Activated T-cell treated with anti-CD3 and anti-CD28 coated beads for 1 hour (primary cell): Measurements from ENCODE around the gene AGFG1.
"Not testable (repeated sequence)": the region's sequence is repeated elsewhere in the genome, so short reads cannot be mapped to it uniquely, and the experiment has no call there.

Experiments used
- DNase-seq: peaks from one replicate; pipeline ENCODE4 v3.0.0-alpha.2; 2020; ENCODE audit warnings: low read depth

AGFG1 gene

DNA sequence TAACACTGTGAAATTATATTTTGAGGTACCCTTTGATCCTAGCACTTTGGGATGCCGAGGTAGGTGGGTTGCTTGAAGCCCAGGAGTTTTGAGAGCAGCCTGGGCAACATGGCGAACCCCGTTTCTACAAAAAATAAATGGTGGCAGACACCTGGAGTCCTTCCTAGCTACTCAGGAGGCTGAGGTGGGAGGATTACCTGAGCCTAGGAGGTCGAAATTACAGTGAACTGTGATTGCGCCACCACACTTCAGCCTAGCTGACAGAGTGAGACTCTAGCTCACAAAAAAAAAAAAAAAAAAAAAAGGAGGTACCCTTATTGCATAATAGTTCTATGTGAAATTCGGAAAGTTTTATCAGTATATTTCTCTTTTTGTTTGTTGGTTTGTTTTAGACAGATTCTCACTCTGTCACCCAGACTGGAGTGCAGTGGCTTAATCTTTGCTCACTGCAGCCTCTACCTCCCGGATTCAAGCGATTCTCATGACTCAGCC lies 67.6 kb downstream of the AGFG1 start:
- no peak for DNase-seq

DNA sequence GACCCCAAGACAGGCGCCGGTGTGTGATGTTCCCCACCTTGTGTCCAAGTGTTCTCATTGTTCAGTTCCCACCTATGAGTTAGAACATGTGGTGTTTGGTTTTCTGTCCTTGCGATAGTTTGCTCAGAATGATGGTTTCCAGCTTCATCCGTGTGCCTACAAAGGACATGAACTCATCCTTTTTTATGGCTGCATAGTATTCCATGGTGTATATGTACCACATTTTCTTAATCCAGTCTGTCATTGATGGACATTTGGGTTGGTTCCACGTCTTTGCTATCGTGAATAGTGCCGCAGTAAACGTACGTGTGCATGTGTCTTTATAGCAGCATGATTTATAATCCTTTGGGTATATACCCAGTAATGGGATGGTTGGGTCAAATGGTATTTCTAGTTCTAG lies 68.4 kb downstream of the AGFG1 start:
- DNase-seq, result not testable (repeated sequence)

DNA sequence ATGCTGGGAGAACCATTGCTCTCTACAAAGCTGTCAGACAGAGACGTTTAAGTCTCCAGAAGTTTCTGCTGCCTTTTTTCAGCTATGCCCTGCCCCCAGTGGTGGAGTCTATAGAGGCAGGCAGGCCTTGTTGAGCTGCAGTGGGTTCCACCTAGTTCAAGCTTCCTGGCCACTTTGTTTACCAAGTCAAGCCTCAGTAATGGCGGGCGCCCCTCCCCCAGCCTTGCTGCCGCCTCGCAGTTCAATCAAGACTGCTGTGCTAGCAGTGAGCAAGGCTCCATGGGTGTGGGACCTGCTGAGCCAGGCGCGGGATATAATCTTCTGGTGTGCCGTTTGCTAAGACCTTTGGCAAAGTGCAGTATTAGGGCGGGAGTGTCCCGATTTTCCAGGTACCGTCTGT lies 74.0 kb downstream of the AGFG1 start:
- DNase-seq, result no peak

DNA sequence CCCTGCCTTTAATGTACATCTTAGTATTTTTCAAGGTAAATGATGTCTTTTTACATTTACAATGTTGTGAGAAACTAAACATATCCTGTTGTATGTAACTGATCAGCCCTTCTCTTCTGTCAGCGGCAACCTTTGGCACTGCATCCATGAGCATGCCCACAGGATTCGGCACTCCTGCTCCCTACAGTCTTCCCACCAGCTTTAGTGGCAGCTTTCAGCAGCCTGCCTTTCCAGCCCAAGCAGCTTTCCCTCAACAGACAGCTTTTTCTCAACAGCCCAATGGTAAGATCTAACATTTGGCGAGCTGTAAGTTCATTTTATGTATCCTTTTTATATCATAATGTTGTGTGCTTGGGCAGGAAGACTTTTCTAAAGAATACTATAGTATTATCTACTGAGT lies 79.9 kb downstream of the AGFG1 start:
- no peak for DNase-seq

DNA sequence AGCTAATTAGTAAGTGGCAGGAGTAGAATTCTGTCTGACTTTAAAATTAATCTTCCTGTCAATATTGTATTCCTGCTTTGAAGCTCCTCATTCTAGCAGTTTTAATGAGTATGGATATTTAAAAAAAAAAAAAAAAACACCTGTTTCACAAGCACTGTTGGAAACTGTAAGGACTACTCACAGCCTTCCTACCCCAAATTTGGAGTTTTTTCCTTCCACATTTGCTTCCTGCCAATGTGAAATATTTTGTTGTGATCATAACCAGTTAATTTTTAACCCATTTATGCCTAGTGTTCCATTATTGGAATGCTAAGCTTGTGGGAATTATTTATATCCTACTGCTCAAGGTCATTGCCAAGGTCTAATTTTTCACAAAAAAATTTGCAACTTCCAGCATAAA lies 90.6 kb downstream of the AGFG1 start:
- no peak for DNase-seq

DNA sequence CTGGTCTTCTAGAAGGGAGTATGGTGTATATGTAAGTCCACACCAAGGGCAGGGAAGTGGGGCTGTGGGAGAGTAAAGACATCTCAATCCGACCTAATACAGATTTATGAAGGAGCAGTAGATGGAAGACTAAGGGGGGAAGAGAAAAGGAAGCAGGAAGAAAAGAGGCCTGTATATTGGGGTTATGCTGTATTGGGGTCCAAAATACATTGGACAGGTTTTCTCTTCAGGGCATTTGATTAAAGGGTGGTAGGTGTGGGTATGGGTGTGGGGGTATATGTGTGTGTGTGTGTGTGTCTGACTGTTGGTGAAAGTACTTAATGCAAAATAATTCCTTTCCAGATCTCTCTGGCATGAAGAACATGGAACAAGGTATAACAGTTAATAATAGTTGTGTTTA lies 93.1 kb downstream of the AGFG1 start:
- DNase-seq, result no peak

DNA sequence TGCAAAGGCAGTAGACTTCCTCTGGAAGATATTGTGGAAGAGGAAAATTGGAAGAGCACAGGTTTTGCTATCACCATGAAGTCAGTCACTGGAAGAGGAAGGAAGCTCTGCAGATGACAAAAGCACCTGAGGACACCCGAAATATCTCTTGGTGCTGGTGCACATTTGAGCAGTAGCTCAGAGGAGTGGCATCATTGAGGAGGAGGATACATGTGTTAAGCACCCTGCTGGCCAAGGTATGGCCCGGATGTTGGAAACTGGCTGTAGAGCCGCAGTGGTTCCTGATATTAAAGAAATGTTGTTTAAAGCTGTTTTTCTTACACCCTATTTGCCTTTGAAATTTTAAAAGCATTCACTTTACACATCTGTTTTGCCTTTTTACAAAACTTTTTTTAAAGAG lies 94.1 kb downstream of the AGFG1 start:
- DNase-seq, result no peak

DNA sequence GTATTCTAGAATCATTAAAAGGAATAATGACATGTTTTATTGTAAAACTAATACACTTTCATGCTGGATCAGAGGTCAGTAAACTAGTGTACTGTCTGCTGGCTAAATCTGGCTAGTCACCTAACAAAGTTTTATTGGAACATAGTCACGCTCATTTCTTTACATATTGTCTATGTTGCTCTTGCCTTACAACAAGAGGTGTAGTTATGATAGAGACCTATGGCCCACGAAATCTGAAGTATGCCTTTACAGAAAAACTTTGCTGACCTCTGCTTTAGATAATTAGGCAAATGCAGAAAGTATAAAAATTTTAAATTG lies 96.9 kb downstream of the AGFG1 start:
- DNase-seq, result no peak

DNA sequence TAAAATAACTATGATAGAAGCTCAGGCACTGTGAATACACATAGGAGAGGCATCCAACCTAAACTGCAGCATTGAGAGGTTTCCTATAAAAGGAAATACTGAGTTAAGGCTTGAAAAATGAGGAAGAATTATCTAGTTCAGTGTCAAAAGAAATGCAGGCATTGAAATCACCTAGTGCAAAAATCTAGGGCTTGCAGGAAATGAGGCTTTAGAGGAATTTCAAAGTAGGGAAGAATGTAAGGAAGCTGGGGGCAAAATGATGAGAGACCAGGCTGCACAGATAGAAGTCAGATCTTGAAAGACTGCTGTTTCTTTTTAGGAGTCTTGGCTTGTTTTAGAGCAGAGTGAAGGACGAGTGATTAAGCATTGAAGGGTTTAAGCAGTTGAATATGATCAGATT lies 98.7 kb downstream of the AGFG1 start:
- no peak for DNase-seq

DNA sequence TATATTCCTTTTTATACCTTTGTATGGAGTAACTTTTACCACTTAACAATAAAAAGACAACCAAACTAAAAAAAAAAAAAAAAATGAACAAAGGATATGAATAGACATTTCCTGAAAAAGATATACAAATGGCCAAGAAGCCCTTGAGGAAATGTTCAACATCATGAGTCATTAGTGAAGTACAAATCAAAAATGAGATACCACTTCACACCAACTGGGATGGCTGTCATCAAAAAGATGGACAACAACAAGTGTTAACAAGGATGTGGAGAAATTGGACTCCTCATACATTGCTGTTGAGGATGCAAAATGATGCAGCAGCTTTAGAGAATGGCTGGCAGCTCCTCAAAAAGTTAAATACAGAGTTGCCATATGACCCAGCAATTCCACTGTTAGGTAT lies 104.2 kb downstream of the AGFG1 start:
- DNase-seq, result no peak

DNA sequence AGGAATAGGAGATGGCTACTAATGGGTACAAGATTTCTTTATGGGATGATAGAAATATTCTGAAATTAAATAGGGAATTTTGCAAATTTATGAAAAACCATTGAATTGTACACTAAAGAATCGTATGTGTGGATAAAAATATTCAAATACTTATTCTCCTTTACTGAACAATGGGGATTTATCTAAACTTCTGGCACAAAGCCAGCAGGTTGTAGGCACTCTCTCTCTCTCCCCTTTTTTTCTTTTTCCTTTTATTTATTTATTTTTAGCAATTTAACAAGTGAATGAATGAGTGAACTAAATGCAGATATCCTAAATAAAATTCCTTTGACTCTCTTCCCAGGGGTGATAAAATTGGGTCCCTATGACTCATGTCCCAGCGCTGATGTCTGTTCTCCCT lies 104.9 kb downstream of the AGFG1 start:
- DNase-seq, result no peak

DNA sequence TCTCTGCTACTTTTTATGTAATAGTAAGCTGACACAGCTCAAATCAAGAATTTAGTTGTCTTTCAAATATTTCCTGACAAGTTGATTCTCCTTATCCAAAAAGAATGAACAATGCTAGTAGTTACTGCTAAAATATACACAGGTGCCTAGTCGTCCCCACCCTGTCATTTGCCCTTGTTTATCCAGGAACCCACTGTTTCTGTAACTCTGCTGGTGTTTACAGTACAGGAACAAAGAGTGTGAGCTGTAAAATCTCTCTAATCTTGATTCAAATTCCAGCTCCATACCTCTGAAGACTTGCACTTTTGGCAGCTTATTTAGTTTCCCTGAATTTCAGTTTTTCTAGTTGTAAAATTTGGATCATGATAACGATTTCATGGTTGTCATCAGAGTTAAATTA lies 105.6 kb downstream of the AGFG1 start:
- no peak for DNase-seq

DNA sequence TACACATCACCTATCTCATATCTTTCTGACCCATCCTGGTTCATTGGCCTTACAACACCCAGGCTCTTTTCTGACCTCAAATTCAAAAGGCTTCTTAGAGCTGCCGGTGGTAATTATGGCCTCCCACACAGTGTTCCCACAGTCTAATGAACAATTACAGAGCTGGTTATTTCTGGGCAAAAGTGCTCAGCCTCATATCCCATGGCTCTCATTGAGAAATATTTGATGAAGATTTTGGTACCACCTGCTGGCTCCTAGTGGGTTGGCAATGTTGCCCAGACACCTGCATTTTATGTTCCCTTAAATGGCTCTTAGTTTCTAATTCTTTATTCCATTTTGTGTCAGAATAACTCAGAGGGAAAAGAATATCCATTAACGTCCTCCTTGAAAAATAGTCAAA lies 106.7 kb downstream of the AGFG1 start:
- DNase-seq, result no peak

DNA sequence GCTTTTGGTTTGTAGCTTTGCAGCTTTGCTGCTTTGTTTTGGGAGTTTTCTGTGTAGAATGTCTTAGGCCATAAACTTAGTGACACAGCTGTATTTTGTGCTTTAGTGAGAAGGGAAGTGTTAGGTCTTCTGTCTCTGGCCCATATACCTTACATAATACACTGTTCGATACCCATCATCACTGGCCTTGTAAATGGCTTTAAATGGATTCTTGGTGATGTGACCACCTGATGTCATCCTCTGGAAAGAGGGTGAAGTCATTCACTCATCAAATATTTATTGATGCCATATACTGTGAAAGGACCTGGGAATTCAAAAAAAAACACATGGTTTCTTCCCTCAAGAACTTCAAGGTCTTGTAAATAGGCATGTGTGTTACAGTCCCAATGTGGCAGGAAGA lies 107.8 kb downstream of the AGFG1 start:
- no peak for DNase-seq

DNA sequence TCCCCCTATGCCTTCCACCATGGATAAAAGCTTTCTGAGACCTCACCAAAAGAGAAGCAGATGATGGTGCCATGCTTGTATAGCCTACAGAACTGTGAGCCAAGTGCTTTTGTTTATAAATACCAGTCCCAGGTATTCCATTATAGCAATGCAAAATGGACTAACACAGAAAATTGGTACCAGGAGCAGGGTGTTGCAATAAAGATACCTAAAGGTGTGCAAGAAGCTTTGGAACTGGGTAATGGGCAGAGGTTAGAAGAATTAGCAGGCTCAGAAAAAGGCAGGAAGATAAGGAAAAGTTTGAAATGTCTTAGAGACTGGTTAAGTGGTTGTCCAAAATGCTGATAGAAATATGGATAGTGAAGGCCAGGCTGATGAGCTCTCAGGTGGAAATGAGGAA lies 110.4 kb downstream of the AGFG1 start:
- DNase-seq, result no peak

DNA sequence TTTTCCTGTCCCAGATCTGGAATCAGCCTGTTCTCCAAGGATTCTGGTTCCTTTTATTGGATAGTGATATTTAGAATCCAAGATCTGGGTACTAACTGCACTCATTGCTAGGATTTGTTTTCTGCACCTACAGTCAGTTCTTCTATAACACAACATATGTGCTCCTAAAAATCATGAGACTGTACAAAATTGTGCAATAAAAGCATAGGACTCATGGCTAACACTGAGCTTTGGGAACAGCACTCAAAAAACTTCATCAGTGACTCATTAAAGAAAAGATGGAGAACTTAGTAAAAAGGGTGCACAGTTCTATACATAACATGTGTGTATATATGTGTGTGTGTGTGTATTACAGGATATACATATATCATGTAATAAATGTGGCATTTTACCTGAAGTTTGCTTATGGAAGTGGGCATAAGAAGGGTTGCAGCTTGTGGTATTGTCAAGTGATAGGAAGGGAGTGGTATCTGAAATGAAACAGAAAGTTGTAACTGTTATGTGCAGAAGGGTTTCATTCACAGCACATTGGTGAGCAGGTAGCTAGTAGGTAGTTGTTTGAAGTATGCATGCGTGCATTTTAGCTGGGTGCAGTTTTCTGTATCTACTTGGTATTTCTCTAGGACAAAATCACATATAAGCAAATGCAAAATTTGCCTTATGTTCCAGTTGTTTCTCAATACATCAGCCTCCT lies 120.9 kb downstream of the AGFG1 start:
- DNase-seq, result no peak

DNA sequence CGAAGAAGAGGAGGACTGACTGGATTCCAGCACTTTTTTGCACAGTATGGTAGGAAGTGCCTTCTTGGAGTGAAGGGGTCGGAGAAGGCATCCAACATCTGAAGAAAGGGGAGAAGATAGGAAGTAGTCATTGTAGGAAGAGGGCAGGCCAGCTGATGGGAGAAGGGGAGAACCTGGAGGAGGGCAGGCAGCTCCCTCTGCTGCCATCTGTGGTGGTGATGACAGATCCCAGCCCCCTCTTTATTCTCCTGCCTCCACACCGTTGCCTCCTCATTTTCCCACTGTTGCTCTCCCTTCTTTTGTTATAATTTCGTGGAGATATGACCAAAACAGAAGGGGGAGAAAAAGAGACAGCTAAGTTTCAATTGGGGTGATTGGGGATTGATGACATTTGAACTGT lies 123.8 kb downstream of the AGFG1 start:
- no peak for DNase-seq

DNA sequence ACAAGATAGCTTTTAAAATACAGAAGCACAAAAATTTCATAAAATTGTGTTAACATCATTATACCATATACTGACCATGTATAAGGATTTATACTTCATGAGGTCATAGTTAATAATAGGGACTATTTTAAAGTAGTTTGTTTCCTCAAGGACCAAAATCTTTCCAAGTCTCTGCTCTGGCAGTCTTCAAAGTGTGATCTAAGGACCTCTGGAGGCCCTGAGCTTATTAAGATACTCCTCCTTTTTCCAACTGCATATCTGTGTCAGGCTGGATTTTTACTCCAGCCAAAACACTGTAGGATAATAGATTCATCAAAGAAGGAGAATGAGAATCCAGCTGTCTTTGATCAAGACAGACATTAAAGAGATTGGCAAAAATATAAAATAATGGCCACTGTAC lies 125.1 kb downstream of the AGFG1 start:
- DNase-seq, result no peak

DNA sequence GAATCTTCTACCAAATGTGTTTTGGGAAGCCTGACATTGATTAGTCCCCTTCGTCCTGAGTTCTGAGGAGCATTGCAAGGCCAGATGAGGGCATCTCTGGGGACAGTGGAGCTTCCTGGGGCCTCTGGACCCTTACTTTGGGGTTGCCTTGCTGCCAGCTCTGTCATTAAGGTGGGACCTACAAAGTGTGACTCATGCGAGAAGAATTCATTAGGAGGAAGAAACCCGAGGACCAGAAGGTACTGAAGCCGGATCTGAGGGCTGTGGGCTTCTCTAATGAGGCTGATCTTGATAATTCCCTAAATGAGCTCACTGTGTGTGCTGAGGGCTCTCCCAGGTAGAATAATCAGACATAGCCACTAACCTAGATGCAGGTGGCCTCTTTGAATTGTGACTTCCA lies 126.0 kb downstream of the AGFG1 start:
- no peak for DNase-seq

DNA sequence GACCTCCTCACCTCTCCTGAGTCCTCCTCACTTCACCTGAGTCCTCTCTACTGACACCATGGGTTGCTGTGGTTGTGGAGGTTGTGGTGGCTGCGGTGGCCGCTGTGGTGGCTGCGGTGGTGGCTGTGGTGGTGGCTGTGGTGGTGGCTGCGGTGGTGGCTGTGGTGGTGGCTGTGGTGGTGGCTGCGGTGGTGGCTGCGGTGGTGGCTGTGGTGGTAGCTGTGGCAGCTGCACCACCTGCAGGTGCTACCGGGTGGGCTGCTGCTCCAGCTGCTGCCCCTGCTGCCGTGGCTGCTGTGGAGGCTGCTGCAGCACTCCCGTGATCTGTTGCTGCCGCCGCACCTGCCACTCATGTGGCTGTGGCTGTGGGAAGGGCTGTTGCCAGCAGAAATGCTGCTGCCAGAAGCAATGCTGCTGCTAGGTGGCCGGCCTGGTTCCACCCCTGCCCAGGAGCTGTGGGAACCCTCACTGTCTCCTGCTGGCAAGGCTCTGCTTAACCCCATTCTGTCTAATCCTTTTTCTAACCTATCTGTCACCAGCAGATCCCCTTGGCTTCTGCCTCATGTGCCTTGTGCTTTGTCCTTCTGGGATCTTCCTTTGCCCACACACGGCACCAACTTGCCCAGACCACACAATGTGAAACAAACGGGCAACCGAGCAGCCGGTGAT lies 127.0 kb downstream of the AGFG1 start, which contains the start of gene SCYGR2:
Gene SCYGR2, plus strand, starts transcription at position 59 of the 669 bp plus-strand sequence. Its CDS starts 0 bp downstream, at position 59.
- not testable (repeated sequence) for DNase-seq

DNA sequence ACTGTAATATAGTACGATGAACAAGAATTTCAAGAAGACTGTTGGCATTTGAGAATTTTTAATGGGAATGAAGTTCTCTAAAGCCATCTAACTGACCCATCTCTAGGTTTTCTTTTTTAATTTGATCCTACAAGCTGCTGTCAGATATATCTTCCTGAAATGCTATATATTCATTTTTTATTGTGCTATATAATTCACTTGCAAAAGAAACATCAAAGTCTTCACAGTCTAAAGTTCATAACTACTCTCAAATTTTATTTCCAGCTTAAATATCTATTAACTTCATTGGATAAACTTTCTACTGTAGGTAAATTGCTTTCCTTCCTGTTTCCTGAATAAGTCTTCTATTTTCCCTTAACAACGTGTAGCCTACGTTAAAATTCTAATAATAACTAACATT lies 130.4 kb downstream of the AGFG1 start:
- DNase-seq, result no peak

DNA sequence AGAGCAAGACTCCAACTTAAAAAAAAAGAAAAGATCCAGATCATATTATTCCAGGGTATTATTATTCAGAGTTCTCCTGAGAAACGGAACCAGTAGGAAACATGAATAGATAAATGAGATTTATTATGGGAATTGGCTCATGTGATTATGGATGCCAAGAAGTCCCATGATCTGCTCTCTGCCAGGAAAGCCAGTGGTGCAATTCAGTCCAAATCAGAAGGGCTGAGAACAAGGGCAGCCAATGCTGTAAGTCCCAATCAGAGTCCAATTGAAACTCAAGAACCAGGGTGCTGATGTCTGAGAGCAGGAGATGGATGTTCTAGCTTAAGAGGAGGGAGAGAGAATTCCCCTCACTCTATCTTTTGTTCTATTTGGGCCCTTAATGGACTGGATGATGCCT lies 134.5 kb downstream of the AGFG1 start:
- DNase-seq, result no peak

DNA sequence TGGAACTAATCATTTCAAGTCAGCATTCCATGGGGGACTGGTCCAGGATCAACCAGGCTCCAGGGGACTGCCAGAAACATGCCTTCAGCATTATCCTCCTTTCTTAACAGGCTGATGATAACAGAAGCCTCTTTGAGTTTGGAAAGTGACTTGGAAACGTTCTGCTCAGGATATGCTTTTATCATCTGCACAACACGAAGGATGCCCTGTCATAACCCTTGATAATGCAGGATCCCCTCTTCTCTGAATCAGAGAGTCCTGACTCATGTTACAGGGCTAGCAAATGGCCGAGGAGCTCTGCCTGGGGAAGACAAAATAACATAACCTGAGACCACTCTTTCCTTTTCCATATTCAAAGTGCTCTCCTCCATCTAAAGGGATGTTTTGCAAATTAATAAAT lies 136.0 kb downstream of the AGFG1 start:
- DNase-seq, result no peak
